ENCODE results near the gene ANKRD13B.
"Not testable (repeated sequence)": the region's sequence is repeated elsewhere in the genome, so short reads cannot be mapped to it uniquely, and the experiment has no call there.

The ANKRD13B gene

GRCh38 chr17:29592850-29593551 is at the start of gene ANKRD13B:
Gene ANKRD13B (plus strand): TSS chr17:29593132. CDS start chr17:29593622, 490 bp downstream.
- DNase-seq (ENCODE audit: low spot score), result peak; percentile 74

DNA sequence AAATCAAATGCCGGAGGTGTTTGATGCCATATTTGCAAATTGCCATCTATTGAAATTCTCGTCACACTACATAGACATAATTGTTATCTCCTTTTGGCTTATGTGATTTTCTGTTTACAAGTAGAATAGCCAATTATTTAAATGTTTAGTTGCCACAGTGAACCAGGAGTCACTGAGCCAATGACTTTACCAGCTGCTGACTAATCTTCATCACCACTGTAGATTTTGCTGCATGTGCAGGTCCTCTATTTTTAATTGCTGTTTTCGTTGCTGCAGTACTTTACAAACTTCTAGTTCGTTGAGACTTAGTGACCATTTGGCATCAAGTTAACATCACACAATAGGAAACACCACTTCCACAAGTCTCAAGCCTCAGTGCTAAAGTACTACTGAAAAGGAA is 48.9 kb upstream of the ANKRD13B start:
- no peak for DNase-seq (ENCODE audit: low spot score)

- no peak for DNase-seq (ENCODE audit: low spot score)
These were observed 46.8 kb upstream of the ANKRD13B start for GRCh38 chr17:29546085-29546484.

GRCh38 chr17:29546830-29547229 is 46.1 kb upstream of the ANKRD13B start:
- DNase-seq (ENCODE audit: low spot score), result no peak

DNA sequence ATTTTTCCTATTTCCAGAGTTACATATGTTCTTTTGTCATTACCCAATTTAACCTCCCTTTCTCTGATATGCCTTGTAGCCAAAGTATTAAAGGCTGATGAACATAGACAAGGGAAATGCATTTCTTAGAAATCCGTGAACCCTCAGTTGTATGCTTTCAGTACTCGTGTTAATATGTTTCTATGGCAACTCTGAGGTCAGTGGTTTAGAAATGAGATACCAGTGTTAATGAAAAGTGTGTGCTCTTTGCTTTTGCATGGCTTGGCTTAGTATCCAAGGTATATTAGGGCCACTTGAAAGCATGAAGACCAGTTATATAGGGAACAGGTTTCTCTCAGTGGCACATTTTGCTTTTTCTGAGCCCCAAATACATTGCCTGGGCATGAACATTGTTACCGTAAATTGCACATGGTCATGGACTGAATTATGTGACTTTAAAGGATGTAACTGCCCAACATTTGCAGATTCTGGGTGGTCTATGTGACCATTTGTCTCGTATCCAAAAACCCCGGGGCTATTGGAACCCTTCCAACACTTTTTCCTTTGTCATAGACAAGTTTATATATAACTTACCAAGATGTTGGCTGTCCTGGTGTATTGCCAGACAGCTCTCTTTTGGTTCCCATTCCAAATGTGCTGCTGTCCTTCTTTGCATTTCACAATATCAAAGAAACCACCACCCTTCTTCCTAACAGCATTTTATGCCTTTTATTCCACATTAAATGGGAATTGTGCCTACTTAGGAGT is 43.6 kb upstream of the ANKRD13B start:
- no peak for DNase-seq (ENCODE audit: low spot score)

GRCh38 chr17:29555840-29556239 is 37.1 kb upstream of the ANKRD13B start:
- peak; percentile 76 for DNase-seq (ENCODE audit: low spot score)

DNA sequence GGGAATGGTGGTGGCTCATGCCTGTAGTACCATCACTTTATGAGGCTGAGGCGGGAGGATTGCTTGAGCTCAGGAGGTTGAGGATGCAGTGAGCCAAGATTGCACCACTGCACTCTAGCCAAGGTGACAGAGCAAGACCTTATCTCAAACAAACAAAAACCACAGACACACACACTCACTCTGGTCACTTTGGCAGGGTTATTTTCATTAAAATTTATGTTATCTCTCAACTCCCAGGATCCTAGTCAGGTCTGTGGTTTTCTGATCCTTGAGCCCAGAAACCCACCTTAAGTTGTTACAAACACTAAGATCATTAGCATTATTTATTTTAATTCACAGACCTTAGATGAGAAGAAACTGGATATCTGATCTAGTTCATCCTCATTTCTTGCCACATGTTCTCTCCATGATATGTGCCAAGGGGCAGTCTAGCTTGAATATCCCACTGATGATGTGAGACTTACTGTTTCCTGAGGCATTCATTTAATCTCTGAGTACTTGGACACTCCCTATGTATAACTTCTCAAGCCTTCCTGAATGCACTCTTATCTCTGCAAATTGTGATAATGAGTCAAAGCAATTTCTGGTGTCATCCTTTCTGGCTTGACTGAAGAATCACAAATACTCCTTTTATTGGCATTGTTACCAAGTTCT is 35.7 kb upstream of the ANKRD13B start:
- DNase-seq (ENCODE audit: low spot score), result no peak

DNA sequence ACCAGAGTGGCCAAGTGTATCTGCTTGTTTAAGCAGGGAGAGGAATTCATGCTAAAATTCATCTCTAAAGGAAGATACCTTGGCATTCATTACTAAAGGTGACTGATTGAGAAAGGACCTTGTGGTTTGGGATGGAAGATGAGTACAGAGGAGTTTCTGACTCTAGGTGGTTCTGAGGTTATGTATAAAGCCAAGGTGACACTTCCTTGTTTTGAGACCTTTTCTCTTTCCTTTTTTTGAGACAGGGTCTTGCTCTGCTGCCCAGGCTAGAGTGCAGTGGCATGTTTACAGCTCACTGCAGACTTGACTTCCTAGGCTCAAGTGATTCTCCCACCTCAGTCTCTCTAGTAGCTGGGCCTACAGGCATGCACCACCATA is 35.2 kb upstream of the ANKRD13B start:
- no peak for DNase-seq (ENCODE audit: low spot score)

GRCh38 chr17:29558139-29558538 is 34.8 kb upstream of the ANKRD13B start:
- not testable (repeated sequence) for DNase-seq (ENCODE audit: low spot score)

DNA sequence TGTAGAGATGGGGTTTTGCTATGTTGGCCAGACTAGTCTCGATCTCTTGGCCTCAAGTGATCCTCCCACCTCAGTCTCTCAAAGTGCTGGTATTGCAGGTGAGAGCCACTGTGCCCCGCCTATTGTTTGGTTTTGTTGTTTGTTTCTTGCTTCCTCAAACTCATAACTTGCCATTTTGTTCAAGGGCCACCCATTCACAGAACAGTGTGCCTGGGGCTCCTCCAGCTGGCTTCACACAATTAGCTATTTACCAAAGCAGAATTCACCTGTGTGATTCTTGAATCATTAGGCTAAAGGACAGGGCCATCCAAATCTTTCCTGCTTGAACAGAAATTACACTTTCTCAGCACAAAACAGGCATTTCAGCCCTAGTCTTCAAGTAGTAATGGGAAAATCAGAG is 33.3 kb upstream of the ANKRD13B start:
- DNase-seq (ENCODE audit: low spot score), result no peak

GRCh38 chr17:29560316-29560715 is 32.6 kb upstream of the ANKRD13B start:
- no peak for DNase-seq (ENCODE audit: low spot score)

GRCh38 chr17:29561554-29562517 is 31.1 kb upstream of the ANKRD13B start:
- DNase-seq (ENCODE audit: low spot score), result no peak

DNA sequence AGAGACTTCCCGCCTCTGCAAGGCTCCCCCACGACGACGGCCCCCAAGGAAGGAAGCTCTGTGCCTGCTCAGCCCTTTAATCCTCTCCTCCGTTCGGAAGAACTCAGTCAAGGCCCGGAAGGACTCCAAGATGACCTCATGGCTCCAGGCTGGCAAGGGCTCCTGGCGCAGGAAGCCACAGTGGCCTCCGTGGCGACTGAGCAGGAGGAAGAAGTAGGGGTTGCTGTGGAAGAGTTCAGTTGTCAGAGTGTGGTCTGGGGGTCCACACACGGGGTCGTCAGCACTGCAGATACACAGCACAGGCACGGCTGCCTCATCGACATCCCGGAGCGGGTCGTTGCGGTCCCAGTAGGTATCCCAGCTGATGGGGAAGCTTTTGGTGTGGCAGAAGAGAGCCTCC is 30.3 kb upstream of the ANKRD13B start:
- DNase-seq (ENCODE audit: low spot score), result no peak

DNA sequence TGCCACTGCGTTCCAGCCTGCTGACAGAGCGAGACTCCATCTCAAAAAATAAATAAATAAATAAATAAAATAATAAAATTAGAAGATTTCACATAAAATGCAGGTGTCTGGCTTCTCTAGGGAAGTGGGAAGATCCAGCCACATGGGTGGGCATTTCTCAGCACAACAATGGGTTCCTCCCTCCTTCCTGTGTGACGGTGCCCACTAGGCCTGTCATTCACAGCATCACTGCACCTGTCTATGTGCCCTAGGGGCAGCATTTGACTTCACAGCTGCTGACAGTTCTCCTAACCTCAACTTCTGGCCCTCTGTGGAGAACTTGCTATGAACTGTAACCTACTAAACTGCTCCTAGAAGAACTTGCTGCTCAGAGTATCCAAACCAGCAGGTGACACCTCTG is 29.1 kb upstream of the ANKRD13B start:
- DNase-seq (ENCODE audit: low spot score), result no peak

- DNase-seq (ENCODE audit: low spot score), result peak; percentile 72
These were observed 27.1 kb upstream of the ANKRD13B start for GRCh38 chr17:29565643-29566472.

DNA sequence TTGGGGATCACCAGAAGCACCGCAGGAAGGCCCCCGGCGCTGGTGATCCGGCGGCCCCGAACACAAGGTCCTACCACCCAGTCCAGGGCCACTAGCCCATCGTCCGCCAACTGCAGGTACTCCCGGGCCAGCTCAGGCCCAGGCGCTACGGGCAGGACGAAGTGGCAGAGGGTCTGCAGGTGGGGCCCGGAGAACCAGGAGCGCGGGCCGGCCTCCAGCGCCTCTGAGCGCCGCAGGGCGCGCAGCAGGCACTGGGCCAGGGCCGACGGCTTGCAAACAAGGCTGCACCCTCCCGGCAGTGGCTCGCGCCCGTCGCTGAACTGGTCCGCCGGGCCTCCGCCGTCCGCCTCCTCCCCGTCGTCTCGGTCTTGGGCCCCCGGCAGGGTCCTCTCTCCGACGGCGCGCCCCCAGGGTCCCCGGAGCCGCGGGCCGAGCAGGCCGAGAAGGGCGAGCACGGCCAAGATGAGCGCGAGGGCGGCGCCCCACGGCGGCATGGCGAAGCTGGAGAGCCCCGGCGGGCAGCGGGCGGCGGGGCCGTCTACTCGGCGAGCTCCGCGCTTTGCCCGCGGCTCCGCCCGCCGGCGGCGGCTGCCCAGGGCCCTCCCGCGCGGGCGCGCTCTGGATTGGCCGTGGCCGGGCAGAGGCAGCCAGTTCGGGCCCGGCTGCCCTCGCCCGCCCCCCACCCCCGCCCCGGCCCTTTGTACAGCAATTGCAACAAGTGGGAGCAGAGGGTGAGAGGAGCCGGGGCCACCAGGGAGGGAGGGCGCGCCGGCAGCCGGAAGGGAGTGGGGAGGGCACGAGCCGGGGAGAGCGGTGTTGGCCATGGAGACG is 26.2 kb upstream of the ANKRD13B start, which contains the start of gene ABHD15:
Gene ABHD15 (minus strand): TSS at position 565 of the 831 bp plus-strand sequence. CDS start 71 bp downstream, at position 494.
- DNase-seq (ENCODE audit: low spot score), result peak; percentile 94

GRCh38 chr17:29567304-29567553 is 25.7 kb upstream of the ANKRD13B start:
- DNase-seq (ENCODE audit: low spot score), result no peak

- DNase-seq (ENCODE audit: low spot score), result peak; percentile 92
These were observed 25.2 kb upstream of the ANKRD13B start for GRCh38 chr17:29567554-29568330.

Data from HuH-7.5 (cell line).